GM12872 (cell line): ENCODE measurements around the gene ALDH1A3.

Source experiments
- TF ChIP-seq, protein P1 (sequence below): IDR thresholded peaks from 3 replicates; pipeline ENCODE4 v1.5.1; 2011; ENCODE audit warnings: low read depth, mild to moderate bottlenecking, low read length, moderate library complexity; ENCODE audit not compliant: insufficient read depth

The ALDH1A3 gene

DNA sequence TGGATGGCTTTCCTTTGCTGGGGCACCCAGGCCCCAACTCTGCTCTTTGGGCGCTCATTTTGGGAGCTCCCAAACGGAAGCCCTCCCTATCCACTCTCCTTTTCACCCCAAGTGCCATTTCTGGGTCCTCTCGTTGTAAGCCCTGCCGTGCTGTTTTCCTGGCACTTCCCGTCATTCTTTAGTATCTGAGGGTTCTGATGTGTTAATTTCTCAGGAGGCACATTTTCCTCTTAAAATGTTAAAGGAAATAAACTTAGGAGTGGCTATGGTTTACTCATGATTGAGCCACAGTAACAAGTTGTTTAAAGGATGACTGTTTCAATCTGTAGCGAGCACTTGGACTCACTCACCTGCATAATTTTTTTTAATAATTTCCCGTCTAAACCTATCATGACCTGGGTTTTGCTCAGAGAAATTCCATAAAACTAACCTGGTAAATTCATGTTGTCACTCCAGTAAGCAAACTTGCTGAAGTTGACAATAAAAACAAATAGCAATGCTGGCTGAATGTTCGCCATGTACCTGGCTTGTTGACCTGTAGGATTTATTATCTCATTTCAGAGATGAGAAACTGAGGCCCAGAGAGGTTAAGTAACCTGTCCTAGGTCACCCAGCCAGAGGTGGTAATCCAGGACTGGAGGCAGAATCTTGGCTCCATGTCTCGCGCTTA, 10.6 kb downstream of the ALDH1A3 start:
- TF ChIP-seq, protein P1, sequence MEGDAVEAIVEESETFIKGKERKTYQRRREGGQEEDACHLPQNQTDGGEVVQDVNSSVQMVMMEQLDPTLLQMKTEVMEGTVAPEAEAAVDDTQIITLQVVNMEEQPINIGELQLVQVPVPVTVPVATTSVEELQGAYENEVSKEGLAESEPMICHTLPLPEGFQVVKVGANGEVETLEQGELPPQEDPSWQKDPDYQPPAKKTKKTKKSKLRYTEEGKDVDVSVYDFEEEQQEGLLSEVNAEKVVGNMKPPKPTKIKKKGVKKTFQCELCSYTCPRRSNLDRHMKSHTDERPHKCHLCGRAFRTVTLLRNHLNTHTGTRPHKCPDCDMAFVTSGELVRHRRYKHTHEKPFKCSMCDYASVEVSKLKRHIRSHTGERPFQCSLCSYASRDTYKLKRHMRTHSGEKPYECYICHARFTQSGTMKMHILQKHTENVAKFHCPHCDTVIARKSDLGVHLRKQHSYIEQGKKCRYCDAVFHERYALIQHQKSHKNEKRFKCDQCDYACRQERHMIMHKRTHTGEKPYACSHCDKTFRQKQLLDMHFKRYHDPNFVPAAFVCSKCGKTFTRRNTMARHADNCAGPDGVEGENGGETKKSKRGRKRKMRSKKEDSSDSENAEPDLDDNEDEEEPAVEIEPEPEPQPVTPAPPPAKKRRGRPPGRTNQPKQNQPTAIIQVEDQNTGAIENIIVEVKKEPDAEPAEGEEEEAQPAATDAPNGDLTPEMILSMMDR = no peak

DNA sequence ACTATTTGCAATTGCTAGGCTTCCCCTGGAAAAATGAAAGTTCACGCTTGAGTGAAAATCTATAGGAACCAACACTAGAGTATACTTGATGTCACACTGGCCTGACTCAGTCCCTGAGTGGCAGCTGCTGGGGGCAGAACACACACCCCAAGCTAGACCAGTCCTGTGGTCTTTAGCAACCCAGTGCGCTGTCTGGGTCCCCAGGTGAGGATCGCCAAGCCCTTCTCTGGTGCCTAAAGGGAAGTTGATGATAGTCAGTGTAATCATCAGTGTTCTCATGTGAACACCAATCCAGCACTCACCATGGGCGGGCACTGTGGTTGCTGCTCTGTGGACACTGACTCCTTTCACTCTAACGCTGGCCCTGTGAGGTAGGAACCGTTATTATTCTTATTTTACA, 11.2 kb downstream of the ALDH1A3 start:
- TF ChIP-seq, protein P1 = no peak

DNA sequence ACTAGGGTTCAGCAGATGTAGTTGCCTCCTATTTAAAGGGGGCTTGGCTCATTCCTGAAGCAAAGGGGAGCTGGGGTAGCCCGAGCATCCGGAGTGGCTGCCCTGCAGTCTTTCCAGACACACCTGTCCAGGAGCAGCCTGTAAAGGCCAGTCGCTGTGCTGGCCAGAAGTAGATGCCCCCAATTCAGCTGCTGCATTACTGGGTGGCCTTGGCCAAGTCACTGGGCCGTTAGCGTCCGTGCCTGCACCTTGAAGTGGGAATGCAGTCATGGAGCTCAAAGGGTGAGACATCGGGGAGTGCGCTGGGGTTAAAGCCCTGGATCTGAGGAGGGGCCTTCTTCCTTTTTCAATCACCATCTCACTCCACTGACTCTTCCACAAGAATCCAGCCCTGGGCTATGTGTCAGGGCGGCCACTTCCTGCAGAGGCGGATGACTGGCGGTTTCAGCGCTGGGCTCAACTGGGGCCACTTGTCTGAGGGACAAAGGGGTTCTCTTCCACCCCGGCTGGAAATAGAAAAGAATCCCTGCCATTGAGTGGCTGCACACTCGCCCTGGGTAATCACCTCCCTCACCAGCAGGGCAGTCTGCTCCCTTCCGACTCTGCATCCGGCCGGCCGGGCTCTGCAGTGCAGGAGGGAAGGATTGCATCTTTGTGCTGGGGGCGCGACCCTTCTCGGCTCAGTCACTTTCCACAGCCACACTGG, 11.8 kb downstream of the ALDH1A3 start:
- TF ChIP-seq, protein P1 = no peak

DNA sequence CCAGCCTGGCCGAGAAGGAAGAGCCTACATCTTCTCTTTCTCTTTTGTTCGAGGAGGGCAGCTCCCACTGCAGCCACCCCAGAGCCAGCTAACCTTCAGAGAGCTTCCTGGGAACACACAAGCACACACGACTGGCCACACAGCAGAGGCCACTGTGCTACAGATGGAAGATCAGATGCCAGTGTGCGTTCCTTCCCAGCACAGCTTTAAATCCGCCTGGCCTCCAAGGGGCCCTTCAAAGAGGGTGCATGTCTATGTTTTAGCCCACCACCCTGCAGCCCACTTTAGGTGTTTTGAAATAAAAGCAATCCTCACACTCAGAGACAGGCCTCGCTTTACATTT, 12.4 kb downstream of the ALDH1A3 start:
- TF ChIP-seq, protein P1 = no peak

DNA sequence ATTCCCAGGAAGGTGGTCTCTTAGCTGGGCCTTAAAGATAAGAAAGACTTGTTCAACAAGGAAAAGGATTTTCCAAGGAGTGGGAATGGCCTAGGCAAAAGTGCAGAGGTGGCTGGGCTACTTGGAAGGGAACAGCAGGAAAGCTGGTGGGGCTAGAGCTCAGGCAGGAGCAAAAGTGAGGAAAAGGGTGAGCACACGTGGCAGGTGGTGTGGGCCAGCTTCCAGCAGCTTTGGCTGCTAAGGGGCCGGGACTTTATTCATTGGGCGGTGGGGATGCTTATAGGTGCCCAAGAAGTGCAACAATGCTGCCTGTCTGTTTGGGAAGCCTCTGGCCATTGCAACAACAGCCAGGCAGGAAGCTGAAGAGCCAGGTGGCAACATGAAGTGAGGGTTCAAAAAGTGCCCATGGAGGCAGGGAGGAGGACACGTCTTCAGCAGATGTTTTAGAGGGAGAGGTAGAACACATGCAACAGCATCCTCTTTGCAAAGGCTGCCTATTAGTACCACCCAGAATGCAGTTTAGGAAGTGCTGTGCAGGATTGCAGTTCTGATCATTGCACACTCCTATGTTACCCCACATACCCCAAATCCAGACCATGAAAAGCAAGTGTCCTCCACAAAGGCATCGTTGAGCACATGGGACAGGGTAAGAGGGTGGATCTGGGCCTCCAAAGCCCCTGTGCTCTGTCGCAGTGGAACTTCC, 13.8 kb downstream of the ALDH1A3 start:
- TF ChIP-seq, protein P1 = no peak

DNA sequence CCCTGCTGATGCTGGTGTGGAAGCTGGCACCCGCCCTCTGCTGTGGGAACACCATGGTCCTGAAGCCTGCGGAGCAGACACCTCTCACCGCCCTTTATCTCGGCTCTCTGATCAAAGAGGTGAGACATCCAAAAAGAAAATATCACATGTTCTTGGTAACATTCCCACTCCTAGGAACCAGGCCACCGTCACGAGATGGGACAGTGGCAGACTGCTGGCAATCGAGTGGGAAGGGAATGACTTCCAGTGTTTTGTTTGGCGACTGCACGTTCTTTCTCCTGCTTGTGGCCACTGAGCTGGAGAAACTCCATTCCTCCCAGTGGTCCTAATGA, 14.3 kb downstream of the ALDH1A3 start:
- TF ChIP-seq, protein P1 = no peak

DNA sequence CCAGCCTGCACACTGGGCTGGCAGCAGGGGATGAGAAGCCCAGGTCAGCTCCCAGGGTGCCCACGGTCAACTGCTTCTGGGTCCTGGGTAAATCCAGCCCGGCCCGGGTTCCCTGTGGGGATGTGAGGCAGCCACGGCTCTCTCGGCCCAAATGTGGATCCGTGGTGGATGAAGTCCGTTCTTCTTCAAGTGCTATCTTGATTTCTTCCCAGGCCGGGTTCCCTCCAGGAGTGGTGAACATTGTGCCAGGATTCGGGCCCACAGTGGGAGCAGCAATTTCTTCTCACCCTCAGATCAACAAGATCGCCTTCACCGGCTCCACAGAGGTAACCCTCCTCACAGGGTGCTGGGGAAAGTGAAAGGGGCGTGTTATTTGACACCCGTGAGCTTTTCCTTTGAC, 16.1 kb downstream of the ALDH1A3 start:
- TF ChIP-seq, protein P1 = no peak
